Endodermal cell (in vitro differentiated cells): ENCODE measurements around the gene LINC00305. TPM values are rescaled to one million over a fixed set of nuclear protein-coding genes. Genes with fewer than 3 reads are reported as not detected.

ENCODE experiments used
- DNase-seq: peaks from one replicate; pipeline ENCODE4 v3.0.0-alpha.2; 2017
- H3K27ac ChIP-seq: 2 replicates; pipeline ENCODE4 v1.5.1; 2013; ENCODE audit warnings: mild to moderate bottlenecking, low read depth, low read length, moderate library complexity
- H3K27me3 ChIP-seq: 2 replicates; pipeline ENCODE4 v1.6.1; 2013; ENCODE audit warnings: mild to moderate bottlenecking, low read length, moderate library complexity; ENCODE audit not compliant: insufficient read depth, control insufficient read depth, poor library complexity, severe bottlenecking
- H3K36me3 ChIP-seq: 2 replicates; pipeline ENCODE4 v1.7.0; 2013; ENCODE audit warnings: mild to moderate bottlenecking, low read length, moderate library complexity; ENCODE audit not compliant: control insufficient read depth, insufficient read depth
- H3K4me1 ChIP-seq: one replicate; pipeline ENCODE4 v1.7.0; 2013; ENCODE audit warnings: low read length; ENCODE audit not compliant: control insufficient read depth, insufficient read depth
- H3K4me3 ChIP-seq: 2 replicates; pipeline ENCODE4 v1.5.1; 2013; ENCODE audit warnings: mild to moderate bottlenecking, low read length, moderate library complexity
- H3K9ac ChIP-seq: 2 replicates; pipeline ENCODE4 v1.6.1; 2013; ENCODE audit warnings: mild to moderate bottlenecking, low read length, moderate library complexity; ENCODE audit not compliant: poor library complexity, severe bottlenecking; ENCODE audit errors: extremely low read depth
- H3K9me3 ChIP-seq: 2 replicates; pipeline ENCODE4 v1.6.1; 2013; ENCODE audit warnings: mild to moderate bottlenecking, low read length, moderate library complexity; ENCODE audit not compliant: control insufficient read depth
- H3K27ac Mint-ChIP-seq: 2 replicates; pipeline ENCODE4 v1.8.0; 2020; ENCODE audit warnings: mixed read lengths
- H3K27me3 Mint-ChIP-seq: 2 replicates; pipeline ENCODE4 v1.8.0; 2021; ENCODE audit warnings: mild to moderate bottlenecking, mixed read lengths; ENCODE audit not compliant: insufficient read depth
- H3K36me3 Mint-ChIP-seq: 2 replicates; pipeline ENCODE4 v1.8.0; 2020; ENCODE audit warnings: low read depth, mixed read lengths
- H3K4me1 Mint-ChIP-seq: 2 replicates; pipeline ENCODE4 v1.8.0; 2020; ENCODE audit warnings: mixed read lengths
- H3K4me3 Mint-ChIP-seq: 2 replicates; pipeline ENCODE4 v1.8.0; 2020; ENCODE audit warnings: mild to moderate bottlenecking, moderate library complexity, mixed read lengths
- H3K9me3 Mint-ChIP-seq: 2 replicates; pipeline ENCODE4 v1.8.0; 2020; ENCODE audit warnings: mild to moderate bottlenecking, mixed read lengths
- CTCF ChIP-seq: fragments of 200-600 bp; sonication (generic); conservative IDR thresholded peaks from 2 replicates; pipeline ENCODE4 v1.5.0; 2021; ENCODE audit warnings: antibody characterized with exemption, mild to moderate bottlenecking
- WGBS, 2 experiments: methylation state at CpG; one replicate each; pipeline versions ENCODE4 v1.1.5 to v1.1.7; 2013; ENCODE audit warnings: missing lambda C conversion rate in 2 of 2, mixed read lengths in 1 of 2; ENCODE audit not compliant: insufficient coverage in 1 of 2, insufficient read length in 1 of 2; 5-methylcytosine and 5-hydroxymethylcytosine counted together
- total RNA-seq, 2 donors: library from RNA; stranded (reverse); fragmentation: NEBNext Ultra II Directional in 1 of 2; extraction: Animal tissue kit (Norgen Biotek cat#: 25700) in 1 of 2; gene quantifications; 2 replicates in 1 of 2; 3 replicates in 1 of 2; pipeline ENCODE4 v1.2.1, GENCODE V29; 2021

LINC00305 gene
- total RNA-seq, 2 donors from 2014 or later, result not detected

GRCh38 chr18:64042728-64043358 is 106.0 kb downstream of the LINC00305 start:
- no peaks in the 10 kb centered on the region for H3K4me1 ChIP-seq
- no peak for TF ChIP-seq CTCF
- no peak overlapping the region for H3K27ac ChIP-seq
- WGBS, 2 experiments, result 94 to 99% methylated on average over 11 to 24 of the region's 24 CpGs
- Mint-ChIP-seq H3K27ac (no peak overlapping the region), H3K4me1 (no peaks in the 10 kb centered on the region), H3K36me3 (peaks cover 3% of the 10 kb centered on the region), H3K4me3 (no peak overlapping the region), H3K27me3 (peaks cover 7% of the 10 kb centered on the region), H3K9me3 (peaks cover 19% of the 10 kb centered on the region)
- no peaks in the 10 kb centered on the region for H3K36me3 ChIP-seq
- no peak for DNase-seq
- no peak overlapping the region for H3K9ac ChIP-seq
- H3K4me3 ChIP-seq, result no peak overlapping the region
- peaks cover 8% of the 10 kb centered on the region for H3K9me3 ChIP-seq
- H3K27me3 ChIP-seq, result peaks cover 11% of the 10 kb centered on the region

GRCh38 chr18:64037812-64038414 is 111.0 kb downstream of the LINC00305 start:
- H3K36me3 ChIP-seq, result no peaks in the 10 kb centered on the region
- TF ChIP-seq CTCF, result peak; percentile 85
- WGBS, 2 experiments, result 13% methylated on average over 2 of the region's 3 CpGs; no CpG with 5 or more reads in 1 of the 2 experiments
- H3K4me3 Mint-ChIP-seq, result no peak overlapping the region
- peaks cover 8% of the 10 kb centered on the region for H3K9me3 ChIP-seq
- H3K9me3 Mint-ChIP-seq, result peaks cover 12% of the 10 kb centered on the region
- DNase-seq, result no peak
- no peak overlapping the region for H3K4me3 ChIP-seq
- no peak overlapping the region for H3K27ac Mint-ChIP-seq
- H3K4me1 ChIP-seq, result no peaks in the 10 kb centered on the region
- peaks cover 3% of the 10 kb centered on the region for H3K36me3 Mint-ChIP-seq
- no peak overlapping the region for H3K27ac ChIP-seq
- H3K27me3 ChIP-seq, result peaks cover 55% of the 10 kb centered on the region
- H3K4me1 Mint-ChIP-seq, result peaks cover 3% of the 10 kb centered on the region
- H3K27me3 Mint-ChIP-seq, result peaks cover 46% of the 10 kb centered on the region
- H3K9ac ChIP-seq, result no peak overlapping the region

GRCh38 chr18:64032312-64032711 is 116.6 kb downstream of the LINC00305 start:
- 42 to 72% methylated on average over 5 to 6 of the region's 6 CpGs for WGBS, 2 experiments
- Mint-ChIP-seq H3K4me3 (no peak overlapping the region), H3K27me3 (peaks cover 93% of the 10 kb centered on the region), H3K27ac (no peak overlapping the region), H3K36me3 (no peaks in the 10 kb centered on the region), H3K4me1 (peaks cover 10% of the 10 kb centered on the region), H3K9me3 (no peaks in the 10 kb centered on the region)
- Histone ChIP-seq H3K27ac (no peak overlapping the region), H3K4me1 (peaks cover 3% of the 10 kb centered on the region), H3K4me3 (no peak overlapping the region), H3K9me3 (no peaks in the 10 kb centered on the region), H3K9ac (no peak overlapping the region), H3K27me3 (peaks cover 96% of the 10 kb centered on the region), H3K36me3 (no peaks in the 10 kb centered on the region)
- TF ChIP-seq CTCF, result no peak
- DNase-seq, result no peak
